Ishikawa (cell line): Measurements from ENCODE around the gene PTPRE.

Experiments
- CEBPB ChIP-seq: IDR thresholded peaks from 2 replicates; pipeline ENCODE4 v1.6.1; 2012
- CREB1 ChIP-seq: IDR thresholded peaks from 2 replicates; pipeline ENCODE4 v1.6.1; 2012; ENCODE audit warnings: low read depth
- EGR1 ChIP-seq: IDR thresholded peaks from 2 replicates; pipeline ENCODE4 v1.6.1; 2012
- EP300 ChIP-seq: IDR thresholded peaks from 2 replicates; pipeline ENCODE4 v1.6.1; 2012; ENCODE audit warnings: borderline replicate concordance
- FOXM1 ChIP-seq: IDR thresholded peaks from 2 replicates; pipeline ENCODE4 v1.6.1; 2012; ENCODE audit warnings: low read depth, borderline replicate concordance
- MAX ChIP-seq: IDR thresholded peaks from 2 replicates; pipeline ENCODE4 v1.6.1; 2012
- NFIC ChIP-seq: IDR thresholded peaks from 2 replicates; pipeline ENCODE4 v1.6.1; 2012
- RAD21 ChIP-seq: IDR thresholded peaks from 2 replicates; pipeline ENCODE4 v1.6.1; 2012; ENCODE audit warnings: low read depth
- REST ChIP-seq: IDR thresholded peaks from 2 replicates; pipeline ENCODE4 v1.6.1; 2012; ENCODE audit warnings: low read depth, mild to moderate bottlenecking
- TAF1 ChIP-seq: IDR thresholded peaks from 2 replicates; pipeline ENCODE4 v1.6.1; 2012; ENCODE audit warnings: low read depth, mild to moderate bottlenecking
- TCF12 ChIP-seq: IDR thresholded peaks from 2 replicates; pipeline ENCODE4 v1.6.1; 2012; ENCODE audit warnings: low read depth
- TEAD4 ChIP-seq: IDR thresholded peaks from 2 replicates; pipeline ENCODE4 v1.6.1; 2012
- USF1 ChIP-seq: IDR thresholded peaks from 2 replicates; pipeline ENCODE4 v1.6.1; 2012
- YY1 ChIP-seq: IDR thresholded peaks from 2 replicates; pipeline ENCODE4 v1.6.1; 2012; ENCODE audit warnings: low read depth
- ZBTB7A ChIP-seq: IDR thresholded peaks from 2 replicates; pipeline ENCODE4 v1.6.1; 2012; ENCODE audit warnings: low read depth

The PTPRE gene

GRCh38 chr10:127919418-127920271 is 12.7 kb downstream of the PTPRE start:
- TF ChIP-seq RAD21 (no peak), TEAD4 (no peak), TAF1 (no peak), YY1 (no peak), EGR1 (no peak), REST (no peak), NFIC (no peak), FOXM1 (no peak), MAX (no peak), CREB1 (no peak), USF1 (no peak), ZBTB7A (no peak), TCF12 (no peak), EP300 (no peak), CEBPB (no peak)

GRCh38 chr10:127920306-127921074 is 13.6 kb downstream of the PTPRE start:
- TF ChIP-seq ZBTB7A (no peak), USF1 (no peak), RAD21 (no peak), CREB1 (no peak), TCF12 (no peak), MAX (no peak)

GRCh38 chr10:127921075-127921752 is 14.3 kb downstream of the PTPRE start:
- TF ChIP-seq MAX (no peak), EGR1 (no peak), TEAD4 (no peak), REST (no peak), ZBTB7A (no peak), TAF1 (no peak)

GRCh38 chr10:127921753-127922145 is 14.8 kb downstream of the PTPRE start:
- no peak for TF ChIP-seq TEAD4
- TF ChIP-seq EP300 = no peak
- no peak for TF ChIP-seq EGR1
- no peak for TF ChIP-seq TAF1
- TF ChIP-seq CREB1 = no peak
- no peak for TF ChIP-seq YY1
- no peak for TF ChIP-seq CEBPB
- no peak for TF ChIP-seq NFIC
- TF ChIP-seq FOXM1 = no peak
- no peak for TF ChIP-seq USF1
- no peak for TF ChIP-seq REST
